Measurements from ENCODE around the gene TOP1.
"Not testable (repeated sequence)": the region's sequence is repeated elsewhere in the genome, so short reads cannot be mapped to it uniquely, and the experiment has no call there.

TOP1 gene

DNA sequence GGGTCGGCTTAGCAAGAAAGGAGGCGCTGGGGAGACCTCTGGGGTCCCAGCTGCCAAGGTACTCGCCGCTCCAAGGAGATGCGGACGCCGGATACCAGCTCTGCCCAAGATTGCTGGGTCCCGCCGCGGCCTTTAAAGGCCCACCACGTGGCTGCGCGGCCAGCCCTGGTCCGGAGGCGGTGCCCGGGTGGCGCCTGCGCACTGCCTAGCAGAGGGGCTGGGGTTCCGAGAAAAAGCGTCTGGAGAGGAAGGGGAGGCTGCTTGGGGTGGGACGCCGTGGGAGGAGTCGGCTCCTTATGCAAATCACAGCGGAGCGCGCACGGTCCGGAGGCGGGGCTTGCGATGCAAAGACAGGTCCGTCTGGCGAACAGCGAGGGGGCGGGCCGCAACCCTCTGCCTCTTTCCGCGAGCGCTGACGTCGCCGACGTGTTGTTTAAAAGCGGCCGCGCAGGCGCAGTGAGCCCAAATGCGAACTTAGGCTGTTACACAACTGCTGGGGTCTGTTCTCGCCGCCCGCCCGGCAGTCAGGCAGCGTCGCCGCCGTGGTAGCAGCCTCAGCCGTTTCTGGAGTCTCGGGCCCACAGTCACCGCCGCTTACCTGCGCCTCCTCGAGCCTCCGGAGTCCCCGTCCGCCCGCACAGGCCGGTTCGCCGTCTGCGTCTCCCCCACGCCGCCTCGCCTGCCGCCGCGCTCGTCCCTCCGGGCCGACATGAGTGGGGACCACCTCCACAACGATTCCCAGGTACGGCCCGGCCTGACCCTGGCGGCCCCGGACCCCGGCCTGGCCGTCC, at the start of gene TOP1:
TSS of gene TOP1 (plus strand) at position 464 of the 791 bp plus-strand sequence. CDS start at position 710, 246 bp downstream.
- DNase-seq, result peak; percentile 98

DNA sequence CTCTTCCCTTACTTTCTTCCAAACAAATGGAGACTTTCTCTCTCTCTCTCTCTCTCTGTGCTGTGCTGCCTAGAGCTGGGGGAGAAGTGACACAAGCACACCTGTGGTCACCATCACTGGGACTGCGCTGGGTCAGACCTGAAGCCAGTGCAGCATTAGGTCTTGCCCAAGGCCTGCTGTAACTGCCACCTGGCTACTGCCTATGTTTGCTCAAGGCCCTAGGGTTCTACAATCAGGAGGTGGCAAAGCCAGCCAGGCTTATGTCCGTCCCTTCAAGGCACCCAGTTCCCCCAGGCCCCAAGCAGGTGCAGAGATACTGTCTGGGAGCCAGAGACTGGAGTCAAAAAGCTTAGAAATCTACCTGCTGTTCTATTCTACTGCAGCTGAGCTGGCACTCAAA, 49.4 kb upstream of the TOP1 start:
- DNase-seq, result no peak

DNA sequence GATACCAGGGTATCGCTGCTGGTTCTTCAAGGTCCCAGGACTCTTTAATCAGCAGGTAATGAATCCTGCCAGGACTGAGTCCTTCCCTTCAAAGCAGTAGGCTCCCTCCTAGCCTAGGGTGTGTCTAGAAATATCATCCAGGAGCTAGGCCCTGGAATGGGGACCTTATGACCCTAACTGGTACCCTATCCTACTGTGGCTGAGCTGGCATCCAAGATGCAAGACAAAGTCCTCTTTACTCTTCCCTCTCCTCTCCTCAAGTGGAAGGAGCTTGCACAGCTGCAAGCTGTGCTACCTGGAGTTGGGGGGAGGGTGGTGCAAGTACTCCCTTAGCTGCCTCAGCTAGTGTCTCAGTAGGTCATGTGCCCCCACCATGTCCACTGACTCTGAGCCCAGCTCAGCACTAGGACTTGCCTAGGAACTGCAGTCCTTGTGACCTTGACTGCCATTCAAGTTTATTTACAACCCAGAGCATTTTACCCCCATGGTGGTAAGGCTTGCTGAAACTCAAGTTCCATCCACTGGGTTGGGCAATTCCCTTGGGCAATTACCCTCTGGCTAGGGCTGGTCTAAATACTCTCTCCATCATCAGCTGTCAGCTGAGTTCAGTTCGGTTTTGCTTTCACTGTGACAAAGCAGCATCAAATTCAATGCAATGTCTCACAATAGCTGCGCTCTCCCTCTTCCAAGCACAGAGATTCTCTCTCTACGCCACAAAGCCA, 48.4 kb upstream of the TOP1 start:
- DNase-seq, result no peak

DNA sequence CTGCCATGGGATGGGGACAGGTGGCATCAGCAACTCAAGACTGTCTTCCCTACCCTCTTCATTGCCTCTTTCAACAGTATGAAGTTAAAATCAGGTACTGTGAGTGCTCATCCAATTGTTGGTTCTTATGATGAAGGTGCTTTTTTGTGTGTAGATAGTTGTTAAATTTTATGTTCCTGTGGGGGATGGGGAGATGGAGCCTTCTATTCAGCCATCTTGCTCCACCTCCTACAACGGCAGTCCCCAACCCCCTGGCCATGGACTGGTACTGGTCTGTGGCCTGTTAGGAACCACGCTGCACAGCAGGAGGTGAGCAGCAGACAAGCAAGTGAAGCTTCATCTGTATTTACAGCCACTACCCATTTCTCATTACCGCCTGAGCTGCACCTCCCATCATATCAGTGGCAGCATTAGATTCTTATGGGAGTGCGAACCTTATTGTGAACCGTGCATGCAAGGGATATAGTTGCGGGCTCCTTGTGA, 47.8 kb upstream of the TOP1 start:
- DNase-seq, result no peak

DNA sequence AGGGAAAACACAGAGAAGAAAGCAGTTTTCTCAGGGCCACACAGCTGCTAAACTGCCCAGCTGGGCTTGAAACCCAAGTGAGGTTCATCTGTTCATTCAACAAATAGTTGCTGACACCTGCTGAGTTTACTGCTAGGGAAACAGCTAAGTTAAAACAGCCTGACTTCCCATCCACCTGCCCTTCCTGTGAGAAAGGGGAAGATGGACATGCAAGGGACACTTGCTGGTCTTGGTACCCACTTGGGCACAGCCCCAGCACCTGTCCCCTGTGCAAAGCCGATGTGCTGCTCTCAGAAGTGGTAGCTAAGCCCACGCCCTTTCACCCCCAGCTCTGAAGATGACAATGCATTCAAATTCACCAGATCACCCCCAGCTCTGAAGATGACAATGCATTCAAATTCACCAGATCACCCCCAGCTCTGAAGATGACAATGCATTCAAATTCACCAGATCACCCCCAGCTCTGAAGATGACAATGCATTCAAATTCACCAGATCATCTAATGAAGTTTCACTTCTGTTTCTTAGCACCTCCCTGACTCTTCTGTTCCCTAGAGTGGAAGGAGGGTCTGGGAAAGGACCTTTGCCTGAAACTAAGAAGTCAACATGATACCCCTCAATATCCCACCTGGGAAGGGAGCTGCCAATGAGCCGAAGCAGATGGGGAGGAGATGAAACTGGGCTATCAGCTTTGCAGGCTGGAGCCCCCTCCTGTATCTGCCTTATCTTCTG, 46.0 kb upstream of the TOP1 start:
- DNase-seq, result no peak

DNA sequence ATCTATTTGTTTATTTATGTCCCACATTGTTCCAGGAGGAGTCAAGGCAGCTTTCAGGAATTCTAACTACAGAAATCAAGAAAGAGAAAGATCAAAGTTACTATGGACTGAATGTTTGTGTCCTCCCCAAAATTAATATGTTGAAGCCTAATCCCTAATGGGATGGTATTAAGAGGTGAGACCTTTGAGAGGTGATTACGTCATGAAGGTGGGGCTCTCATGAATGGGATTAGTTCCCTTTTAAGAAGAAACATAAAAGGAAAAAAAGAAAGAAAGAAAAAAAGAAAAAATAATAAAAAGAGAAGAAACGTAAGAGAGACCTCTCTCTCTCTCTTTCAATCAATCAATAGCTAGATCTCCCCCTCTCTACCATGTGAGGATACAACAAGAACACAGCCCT, 44.7 kb upstream of the TOP1 start:
- no peak for DNase-seq

DNA sequence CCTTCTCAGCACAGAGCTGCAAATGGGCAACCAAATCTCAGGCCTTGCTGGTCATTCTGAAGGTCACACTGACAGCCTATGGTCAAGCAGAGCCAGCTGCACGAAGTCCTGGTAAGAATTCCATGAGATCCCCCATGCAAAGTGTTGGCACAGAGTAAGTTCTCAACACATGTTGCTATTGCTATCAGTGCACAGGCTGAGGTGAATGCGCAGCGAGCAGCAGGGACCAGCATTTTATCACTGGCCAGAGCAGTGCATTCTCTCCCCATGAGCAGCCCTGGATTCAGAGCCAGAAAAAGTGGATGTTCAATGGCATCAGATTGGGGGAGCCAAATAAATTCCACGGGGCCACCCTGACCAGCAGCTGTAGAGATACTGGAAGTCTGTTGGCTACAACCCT, 44.1 kb upstream of the TOP1 start:
- DNase-seq, result no peak

DNA sequence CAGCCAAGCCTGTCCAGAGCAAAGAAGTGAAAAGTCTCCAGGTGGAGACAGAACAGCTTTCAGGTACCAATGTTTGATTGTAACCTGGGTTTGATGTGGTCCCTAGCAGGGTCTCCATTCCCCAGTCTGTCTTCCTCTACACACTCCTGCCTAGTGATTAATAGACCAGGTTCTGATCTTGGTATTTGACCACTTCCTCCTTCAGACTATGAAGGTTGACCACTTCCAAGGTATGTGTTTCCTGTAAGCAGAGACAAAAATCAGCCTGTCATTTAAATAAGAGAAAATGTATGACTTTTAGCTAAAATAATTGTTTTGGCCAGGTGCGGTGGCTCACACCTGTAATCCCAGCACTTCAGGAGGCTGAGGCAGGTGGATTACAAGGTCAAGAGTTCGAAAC, 41.8 kb upstream of the TOP1 start:
- DNase-seq, result no peak

DNA sequence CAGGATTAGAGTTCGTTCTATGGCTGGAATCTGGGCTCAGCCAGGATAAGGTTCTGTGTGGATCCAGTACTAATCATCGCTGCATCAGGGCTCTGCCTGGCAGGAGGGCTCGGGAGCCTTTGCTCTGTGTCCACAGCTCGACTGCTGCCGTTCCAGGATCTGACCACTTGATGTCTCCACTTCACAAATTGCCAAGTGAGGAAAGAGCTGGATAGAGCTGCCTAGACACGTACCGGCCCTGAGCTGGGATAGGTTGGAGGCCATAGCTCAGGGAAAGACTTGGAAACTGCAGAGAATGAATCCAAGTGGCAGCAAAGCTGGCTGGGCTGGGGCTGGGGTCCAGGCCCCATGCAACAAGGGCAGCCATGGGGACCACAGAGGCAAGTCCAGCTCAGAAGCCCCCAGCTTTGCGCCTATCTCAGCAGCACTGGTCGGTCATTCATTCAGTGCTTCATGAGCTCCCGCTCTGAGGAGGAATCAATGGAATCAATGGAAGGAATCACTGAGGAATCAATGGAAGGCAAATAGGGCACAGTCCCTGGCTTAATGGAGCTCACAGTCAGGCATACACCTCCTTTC, 38.0 kb upstream of the TOP1 start:
- peak; percentile 45 for DNase-seq

DNA sequence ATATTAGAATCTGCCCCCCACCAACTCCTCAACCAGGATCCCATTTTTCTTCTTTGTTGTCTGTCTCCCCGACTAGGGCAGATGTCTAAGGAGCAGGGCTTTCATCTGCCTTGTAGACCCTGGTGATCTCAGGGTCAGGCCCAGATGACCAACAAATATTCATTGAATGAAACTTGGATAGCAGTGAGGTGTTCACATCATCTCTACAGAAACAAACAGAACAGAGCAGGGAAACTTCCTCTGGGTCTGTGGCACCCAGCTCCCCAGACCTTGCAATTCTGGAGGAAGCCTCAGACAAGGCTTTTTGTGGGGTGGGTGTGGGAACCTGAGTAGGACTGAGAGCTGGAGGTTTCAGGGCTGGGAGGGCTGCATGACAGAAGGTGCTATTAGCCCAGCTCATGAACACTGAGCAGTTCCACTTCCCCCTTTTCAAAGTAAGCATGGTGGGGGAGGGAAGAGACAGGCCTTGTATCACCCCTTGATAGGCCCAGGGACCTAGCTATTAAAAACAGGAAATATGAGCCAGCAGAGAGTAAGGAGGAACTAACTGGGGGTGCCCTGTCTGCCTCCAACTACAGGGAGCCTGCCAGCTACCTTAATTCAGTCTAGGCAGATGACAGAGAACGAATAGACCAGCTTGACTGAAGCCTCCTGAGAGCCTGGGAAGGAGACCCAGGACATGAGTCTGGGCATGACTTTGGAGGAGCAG, 37.3 kb upstream of the TOP1 start:
- DNase-seq, result peak; percentile 88

DNA sequence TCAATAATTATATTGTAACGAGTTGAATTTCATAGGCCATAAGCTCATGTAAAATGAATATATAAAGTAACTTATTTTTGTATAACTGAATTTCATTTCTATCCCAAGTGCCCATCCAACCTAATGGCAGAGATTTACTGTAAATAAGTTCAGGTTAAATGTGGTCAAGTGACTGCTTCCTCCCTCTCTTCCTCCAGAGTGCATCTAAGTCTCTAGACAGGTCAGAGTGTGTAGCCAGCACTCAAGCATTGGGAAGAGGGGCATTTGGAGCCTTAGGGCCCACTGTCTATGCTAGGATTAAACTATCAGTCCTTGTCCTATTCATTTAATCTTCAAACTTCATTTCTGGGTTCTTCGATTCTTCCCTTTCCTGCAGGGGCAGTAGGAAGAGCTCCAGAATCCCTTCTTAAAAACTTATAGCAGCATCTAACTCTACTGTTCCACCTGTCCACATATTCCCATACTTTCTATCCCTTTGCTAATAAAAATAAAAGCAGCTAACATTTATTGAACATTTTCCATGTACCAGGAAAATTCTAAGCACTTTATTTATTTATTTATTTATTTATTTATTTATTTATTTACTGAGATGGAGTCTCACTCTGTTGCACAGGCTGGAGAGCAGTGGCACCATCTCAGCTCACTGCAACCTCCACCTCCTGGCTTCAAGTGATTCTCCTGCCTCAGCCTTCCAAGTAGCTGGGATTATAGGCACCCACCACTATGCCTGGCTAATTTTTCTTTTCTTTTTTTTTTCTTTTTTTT, 36.1 kb upstream of the TOP1 start:
- no peak for DNase-seq

DNA sequence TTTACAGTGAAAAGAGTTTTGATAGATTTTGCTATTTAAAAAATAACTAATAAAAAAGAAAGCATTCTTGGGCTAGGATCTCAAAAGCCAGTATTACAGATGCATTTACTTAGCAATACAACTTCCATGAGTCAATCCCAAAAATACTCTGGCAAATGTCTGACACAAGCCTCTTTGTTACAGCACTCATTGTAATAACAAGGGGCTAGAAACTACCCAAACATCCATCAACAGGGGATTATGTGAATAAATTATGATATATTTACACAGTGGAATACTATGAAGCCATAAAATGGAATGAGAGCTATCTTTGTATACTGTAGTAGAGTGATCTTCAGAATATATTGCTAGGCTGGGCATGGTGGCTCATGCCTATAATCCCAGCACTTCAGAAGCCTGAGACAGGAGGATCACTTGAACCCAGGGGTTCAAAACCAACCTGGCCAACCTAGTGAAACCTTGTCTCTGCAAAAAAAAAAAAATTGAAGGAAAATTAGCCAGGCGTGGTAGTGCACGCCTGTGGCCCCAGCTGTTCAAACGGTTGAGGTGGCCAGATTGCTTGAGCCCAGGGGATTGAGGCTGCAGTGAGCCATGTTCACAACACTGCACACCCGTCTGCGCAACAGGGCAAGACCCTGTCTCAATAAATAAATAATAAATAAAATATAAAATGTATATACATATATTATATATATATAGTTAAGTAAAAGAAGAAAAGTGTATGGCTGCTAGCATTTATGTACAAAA, 34.7 kb upstream of the TOP1 start:
- DNase-seq, result no peak

DNA sequence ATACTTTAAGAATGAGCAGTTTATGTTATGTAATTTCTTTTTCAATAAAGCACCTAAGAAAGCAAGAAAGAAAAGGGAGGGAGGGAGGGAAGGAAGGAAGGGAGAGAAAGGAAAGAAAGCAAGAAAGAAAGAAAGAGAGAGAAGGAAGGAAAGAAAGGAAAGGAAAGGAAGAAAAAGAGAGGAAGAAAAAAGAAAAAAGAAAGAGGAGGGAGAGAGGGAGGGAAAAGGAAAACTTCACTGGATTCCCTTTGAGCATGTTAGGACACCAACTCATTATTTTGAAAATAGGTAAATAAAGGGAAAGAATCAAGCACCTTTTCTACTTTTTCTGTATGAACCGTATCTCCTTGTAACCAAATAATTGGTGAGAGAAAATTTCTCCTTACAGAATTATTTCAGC, 32.3 kb upstream of the TOP1 start:
- no peak for DNase-seq

DNA sequence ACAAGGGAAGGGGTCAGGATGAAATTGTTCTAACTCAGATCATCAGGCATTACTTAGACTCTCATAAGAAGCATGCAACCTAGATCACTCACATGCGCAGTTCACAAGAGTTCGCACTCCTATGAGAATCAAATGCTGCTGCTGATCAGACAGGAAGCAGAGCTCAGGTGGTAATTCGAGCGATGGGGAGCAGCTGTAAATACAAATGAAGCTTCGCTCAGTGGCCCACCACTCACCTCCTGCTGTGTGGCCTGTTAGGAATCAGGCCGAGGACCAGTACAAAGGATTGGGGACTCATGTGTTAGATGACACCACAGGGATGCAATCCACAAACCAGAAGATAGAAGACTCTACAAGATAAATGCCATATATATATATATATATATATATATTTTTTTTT, 31.5 kb upstream of the TOP1 start:
- no peak for DNase-seq

DNA sequence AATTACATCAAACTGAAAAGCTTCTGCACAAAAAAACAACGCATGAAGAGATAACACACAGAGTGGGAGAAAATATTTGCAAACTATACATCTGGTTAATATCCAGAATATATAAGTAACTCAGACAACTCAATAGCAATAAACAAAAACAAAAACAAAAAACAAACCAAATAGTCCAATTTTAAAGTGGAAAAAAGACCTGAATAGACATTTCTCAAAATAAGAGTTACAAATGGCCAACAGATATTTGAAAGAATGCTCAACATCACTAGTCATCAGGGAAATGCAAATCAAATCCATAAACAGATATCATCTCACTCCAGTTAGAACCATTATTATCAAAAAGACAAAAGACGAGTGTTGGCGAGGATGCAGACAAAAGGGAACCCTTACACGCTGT, 28.8 kb upstream of the TOP1 start:
- DNase-seq, result no peak

DNA sequence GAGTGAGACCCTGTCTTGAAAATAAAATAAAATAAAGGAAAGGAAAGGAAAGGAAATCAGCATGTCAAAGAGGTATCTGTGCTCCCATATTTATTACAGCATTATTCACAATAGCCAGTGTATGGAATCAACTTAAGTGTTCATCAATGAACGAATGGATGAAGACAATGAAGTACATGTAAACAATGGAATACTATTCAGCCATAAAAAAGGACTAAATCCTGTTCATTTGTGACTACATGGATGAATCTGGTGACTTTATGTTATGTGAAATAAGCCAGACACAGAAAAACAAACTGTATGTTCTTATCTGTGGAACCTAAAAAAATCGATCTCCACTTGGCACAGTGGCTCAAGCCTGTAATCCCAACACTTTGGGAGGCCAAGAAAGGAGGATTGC, 28.0 kb upstream of the TOP1 start:
- no peak for DNase-seq

DNA sequence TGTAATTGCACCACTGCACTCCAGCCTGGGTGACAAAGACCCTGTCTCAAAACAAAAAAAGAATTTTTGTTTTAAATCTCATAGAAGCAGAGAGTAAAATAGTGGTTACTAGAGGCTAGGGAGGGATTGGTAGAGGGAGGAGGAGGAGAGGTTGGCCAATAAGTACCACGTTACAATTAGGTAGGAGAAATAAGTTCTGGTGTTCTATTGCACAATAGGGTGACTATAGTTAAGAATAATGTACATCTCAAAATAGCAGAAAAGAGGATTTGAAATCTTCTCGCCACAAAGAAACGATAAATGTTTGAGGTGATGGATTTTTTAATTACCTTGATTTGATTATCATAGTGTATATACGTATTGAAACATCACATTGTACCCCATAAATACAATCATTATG, 27.1 kb upstream of the TOP1 start:
- DNase-seq, result no peak

DNA sequence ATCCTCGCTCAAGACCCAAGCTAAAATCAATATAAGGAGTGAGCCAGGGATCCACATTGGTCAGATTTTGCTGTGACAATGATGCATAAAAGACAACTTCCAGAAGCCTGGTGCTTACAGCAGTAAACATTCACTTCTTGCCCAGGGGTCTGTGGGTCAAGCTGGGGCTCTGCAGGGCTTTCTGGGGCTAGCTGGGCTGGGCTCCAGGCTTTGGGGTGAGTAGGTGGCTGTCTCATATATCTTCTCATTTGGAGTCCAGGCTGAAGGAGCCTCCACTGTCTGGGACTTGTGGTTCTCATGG, 25.8 kb upstream of the TOP1 start:
- DNase-seq, result no peak

DNA sequence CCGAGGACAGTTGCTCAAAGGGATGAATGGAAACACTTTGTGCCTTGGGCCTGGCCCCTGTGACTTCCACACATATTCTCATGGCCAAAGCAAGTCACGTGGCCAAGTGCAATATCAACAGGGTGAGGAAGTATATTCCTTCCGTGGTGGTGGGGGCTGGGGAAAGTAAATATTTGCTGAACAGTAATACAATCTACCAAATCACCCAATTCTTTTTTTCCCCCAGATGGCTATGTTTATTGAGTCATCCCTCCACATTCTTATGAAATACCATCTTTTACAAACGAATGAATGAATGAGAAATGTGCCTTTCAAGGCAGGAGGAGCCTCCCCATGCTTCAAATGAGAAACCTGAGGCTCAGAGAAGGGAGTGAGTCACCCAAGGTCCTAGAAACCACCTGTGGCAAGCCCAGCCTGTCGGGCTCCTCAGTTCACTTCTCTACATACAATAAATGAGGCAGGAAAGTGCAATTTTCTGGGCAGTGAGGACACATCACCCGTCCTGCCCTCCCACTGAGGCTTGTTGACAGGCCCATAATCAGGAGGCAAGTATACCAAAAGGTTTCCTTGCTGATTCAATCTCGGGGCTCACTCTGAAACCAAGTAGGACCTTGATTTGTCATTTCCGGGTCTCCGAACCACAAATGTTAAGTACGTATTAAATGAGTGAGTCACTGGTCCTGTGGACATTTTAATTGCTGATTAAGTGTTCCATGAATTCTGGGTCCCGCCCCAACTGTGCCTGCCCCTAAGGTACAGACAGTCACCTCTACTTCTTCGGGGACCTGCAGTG, 25.3 kb upstream of the TOP1 start:
- peak; percentile 36 for DNase-seq

DNA sequence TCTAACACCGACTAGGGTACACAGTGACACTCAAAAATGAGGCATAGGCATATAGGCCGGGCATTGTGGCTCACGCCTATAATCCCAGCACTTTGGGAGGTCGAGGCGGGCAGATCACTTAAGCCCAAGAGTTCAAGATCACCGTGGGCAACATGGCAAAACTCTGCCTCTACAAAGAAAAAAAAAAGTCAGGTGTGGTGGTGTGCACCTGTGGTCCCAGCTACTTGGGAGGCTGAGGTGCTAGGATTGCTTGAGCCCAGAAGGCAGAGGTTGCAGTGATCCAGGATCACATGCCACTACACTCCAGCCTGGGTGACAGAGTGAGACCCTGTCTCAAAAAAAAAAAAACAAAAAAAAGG, 24.7 kb upstream of the TOP1 start:
- not testable (repeated sequence) for DNase-seq
